Central memory CD4-positive, alpha-beta T cell (primary cell): ENCODE results near the gene TM9SF2.

Source experiments
- DNase-seq: peaks from one replicate; pipeline ENCODE4 v3.0.0; 2022

The TM9SF2 gene

DNA sequence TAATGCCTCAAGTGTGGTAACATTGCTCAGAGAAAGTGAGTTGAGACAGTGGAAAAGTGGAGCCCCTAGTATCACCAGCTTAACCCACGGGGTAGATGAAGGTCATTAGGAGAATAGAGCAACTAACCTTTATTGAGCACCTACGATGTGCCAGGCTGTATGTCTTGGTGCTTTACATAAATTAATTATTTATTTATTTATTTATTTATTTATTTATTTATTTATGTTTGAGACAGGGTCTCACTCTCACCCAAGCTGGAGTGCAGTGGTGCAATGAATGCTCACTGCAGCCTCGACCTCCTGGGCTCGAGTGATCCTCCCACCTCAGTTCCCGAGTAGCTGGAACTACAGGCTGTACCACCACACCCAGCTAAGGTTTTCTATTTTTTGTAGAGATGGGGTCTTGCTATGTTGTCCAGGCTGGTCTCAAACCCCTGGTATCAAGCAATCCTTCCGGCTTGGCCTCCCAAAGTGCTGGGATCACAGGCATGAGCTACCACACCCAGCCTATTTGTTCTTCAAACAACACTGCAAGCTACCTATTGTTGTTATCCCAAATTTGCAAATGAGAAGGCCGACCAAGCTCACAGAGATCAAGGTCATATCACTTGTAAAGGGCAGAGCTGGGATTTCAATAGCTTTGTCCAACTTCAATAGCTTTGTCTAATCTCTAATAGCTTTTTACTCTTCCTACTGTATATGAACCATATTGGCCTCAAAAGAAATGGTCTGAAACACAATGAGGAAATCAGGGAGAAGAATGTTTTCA is 79.4 kb downstream of the TM9SF2 start:
- DNase-seq = no peak

DNA sequence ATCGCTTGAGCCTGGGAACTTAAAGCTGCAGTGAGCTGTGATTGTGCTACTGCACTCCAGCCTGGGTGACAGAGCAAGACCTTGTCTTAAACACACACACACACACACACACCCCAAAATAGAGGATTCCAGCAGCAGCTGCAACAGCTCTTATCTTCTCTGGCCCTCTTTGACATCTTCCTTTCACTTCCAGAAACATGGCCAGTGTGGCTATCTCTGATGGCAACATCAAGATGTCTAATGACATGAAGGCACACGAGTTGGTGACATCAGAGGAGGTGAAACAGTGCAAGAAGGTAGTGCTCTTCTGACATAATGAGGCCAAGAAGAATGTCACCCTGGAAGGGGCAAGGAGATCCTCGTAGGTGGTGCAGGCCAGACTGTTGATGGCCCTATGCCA is 81.2 kb downstream of the TM9SF2 start:
- DNase-seq = no peak

GRCh38 chr13:99585609-99586008 is 84.3 kb downstream of the TM9SF2 start:
- DNase-seq = no peak

DNA sequence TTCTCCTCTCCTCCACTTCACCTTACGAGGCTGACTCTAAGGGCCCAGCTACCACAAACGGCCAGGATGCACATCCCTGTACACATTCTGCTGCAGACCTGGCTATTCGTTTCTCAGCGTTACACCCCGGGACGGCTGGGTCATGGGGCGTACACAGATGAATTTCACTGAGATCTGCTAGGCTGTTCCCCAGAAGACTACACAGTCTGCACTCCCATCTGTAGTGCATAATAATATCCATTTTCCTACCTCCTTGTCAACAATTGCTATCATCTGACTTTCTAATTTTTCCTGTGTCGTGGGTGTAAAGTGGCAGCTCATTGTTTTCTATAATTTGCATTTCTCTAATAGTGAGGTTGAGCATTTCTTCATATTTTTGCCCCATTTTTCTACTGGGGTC is 85.7 kb downstream of the TM9SF2 start:
- no peak for DNase-seq

DNA sequence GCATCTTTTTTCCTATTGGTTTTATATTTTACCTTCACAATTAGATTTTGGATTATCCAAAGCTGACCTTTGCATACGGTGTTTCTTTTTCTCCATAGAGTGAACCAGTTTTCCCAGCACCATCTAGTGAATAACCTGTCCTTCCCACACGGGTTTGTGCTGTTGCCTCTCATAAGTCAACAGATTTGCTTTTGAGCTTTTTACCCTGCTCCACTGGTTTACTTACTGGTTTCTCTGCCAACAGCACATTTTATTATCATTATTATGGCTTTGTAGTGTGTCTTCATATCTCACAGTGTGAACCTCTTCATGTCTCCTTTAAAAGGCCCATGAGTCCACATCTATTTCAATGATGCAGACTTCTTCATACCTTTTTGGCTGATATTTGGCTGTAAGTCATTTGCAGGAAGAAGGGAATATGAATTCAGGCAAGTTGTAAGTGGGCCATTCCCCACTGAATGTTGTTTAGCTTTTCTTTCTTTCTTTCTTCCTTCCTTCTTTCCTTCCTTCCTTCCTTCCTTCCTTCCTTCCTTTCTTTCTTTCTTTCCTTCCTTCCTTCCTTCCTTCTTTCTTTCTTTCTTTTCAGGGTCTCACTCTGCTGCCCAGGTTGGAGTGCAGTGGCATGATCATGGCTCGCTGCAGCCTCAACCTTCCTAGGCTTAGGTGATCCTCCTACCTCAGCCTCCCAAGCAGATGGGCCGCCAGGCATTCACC is 86.8 kb downstream of the TM9SF2 start:
- no peak for DNase-seq

DNA sequence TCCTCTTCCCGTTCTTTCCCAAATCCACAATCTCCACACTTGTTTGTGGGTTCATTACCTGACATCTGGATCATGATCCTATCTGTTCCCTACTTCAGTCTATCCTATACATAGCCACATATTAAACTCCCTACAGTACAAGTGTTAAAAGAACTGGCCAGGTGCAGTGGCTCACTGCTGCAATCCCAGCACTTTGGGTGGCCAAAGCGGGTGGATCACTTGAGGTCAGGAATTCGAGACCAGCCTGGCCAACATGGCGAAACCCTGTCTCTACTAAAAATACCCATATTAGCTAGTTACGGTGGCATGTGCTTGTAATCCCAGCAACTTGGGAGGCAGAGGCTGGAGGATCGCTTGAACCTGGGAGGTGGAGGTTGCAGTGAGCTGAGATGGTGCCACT is 88.3 kb downstream of the TM9SF2 start:
- DNase-seq = no peak

DNA sequence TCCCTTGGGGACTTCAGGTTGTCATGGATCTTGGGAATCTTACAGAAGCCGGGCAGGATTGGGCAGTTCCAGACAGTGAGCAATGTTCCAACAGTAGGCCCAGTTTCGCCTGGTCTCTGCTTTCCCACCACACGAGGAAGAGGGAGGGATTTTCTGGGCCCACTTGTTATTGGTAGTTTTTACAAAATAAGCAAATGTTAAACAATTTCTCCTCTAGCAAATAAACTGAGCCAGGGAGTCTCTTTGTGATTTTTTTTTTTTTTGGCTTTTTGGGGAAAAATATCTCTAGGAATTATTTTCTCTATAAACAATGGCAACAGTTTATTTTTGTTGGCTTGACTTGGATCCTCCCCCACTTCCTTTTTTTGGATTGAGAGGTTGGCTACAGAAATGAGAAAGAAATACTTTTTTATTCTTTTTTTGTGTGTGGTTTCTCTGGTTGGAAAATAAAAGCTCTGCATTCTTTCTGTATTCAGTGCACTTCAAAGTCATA is 89.3 kb downstream of the TM9SF2 start:
- DNase-seq = no peak

GRCh38 chr13:99596180-99596579 is 94.9 kb downstream of the TM9SF2 start:
- DNase-seq = no peak

GRCh38 chr13:99600318-99600717 is 99.0 kb downstream of the TM9SF2 start:
- no peak for DNase-seq

DNA sequence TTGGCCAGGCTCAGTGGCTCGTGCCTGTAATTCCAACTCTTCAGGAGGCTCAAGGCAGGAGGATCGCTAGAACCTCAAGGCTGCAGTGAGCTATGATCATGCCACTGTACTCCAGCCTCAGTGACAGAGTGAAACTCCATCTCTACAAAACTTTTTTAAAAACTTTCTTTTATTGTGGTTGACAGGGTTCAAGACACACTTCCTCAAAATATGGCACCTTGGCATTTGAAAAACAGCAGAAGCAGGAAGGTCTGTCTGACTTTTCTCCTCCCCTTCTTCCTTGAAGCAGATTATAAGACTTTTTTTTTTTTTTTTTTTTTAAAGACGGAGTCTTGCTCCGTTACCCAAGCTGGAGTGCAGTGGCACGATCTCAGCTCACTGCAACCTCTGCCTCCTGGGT is 100.3 kb downstream of the TM9SF2 start:
- DNase-seq = peak; percentile 36

GRCh38 chr13:99604636-99605035 is 103.4 kb downstream of the TM9SF2 start:
- no peak for DNase-seq

- no peak for DNase-seq
Measured at GRCh38 chr13:99605420-99606323, 104.4 kb downstream of the TM9SF2 start.

DNA sequence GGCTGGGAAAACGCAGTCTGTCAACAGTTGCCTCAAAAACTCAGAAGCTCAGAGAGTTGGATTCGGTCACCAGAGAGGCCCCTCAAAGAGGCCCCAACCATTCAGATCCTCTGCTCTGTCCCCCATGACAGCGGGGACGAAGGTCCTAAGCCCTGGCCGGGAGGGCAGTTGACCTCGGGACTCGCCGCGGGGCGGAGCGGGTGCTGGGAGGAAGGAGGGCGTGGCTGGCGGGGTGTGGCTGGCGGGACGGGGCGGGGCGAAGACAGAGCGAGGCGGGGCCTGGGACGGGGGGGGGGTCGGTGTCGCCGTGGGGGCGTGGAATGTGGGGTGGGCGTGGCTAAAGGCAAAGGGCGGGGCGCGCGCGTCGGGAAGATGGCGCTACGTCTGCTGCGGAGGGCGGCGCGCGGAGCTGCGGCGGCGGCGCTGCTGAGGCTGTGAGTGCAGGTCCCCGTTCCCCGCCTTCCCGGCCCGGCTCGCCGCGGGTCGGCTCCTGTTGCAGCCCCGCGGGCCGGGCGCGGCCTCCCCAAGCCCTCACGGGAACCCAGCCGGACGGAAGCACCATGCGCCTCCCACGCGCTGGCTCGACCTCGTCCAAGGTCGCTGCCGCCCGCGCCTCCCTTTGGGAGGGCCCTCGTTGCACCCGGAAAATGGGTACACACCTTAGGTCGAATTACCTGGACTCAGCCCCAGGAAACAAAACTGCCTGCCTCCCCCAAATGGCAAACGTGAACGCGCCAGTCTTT is 105.2 kb downstream of the TM9SF2 start, which contains the start of gene CLYBL:
Gene CLYBL, plus strand, starts transcription at position 367 of the 743 bp plus-strand sequence.
- peak; percentile 85 for DNase-seq

- no peak for DNase-seq
Measured at GRCh38 chr13:99608345-99608744, 107.1 kb downstream of the TM9SF2 start.

GRCh38 chr13:99610702-99611289 is 109.5 kb downstream of the TM9SF2 start:
- DNase-seq = no peak
